Fibroblast of pulmonary artery (primary cell): ENCODE measurements around the gene IPO13.
A peak's percentile ranks its signal among the peaks of the same experiment; 100 is the strongest.

Experiments used
- DNase-seq: peaks from one replicate; pipeline ENCODE4 v3.0.0-alpha.2; 2010; ENCODE audit warnings: low read depth
- H3K4me3 ChIP-seq: replicated peaks from 2 replicates; pipeline ENCODE4 v1.5.1; 2011; ENCODE audit warnings: low read depth, mild to moderate bottlenecking, control low read depth, low read length, moderate library complexity
- TF ChIP-seq, protein P1 (sequence below): IDR thresholded peaks from 2 replicates; pipeline ENCODE4 v1.5.1; 2011; ENCODE audit warnings: mild to moderate bottlenecking, control low read depth, low read length, inconsistent platforms; ENCODE audit errors: missing control alignments

IPO13 gene

DNA sequence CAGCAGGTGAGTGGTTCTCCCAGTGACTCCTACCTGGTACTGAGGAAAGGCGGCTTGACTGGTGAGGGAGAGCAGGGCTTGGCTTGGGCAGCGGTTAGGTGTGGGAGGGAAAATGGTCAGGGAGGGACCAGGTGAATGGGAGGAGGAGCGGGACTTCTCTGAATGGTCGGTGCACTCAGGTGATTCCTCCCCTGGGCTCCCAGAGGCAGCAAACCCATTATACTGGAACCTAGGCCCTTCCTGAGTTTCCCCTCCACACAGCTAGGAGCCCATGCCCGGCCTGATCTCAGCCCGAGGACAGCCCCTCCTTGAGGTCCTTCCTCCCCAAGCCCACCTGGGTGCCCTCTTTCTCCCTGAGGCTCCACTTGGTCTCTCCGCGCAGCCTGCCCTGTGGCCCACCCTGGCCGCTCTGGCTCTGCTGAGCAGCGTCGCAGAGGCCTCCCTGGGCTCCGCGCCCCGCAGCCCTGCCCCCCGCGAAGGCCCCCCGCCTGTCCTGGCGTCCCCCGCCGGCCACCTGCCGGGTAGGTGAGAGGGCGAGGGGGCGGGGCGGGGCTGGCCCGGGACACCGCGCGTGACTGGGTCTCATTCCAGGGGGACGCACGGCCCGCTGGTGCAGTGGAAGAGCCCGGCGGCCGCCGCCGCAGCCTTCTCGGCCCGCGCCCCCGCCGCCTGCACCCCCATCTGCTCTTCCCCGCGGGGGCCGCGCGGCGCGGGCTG, 10.9 kb upstream of the IPO13 start:
- TF ChIP-seq, protein P1, sequence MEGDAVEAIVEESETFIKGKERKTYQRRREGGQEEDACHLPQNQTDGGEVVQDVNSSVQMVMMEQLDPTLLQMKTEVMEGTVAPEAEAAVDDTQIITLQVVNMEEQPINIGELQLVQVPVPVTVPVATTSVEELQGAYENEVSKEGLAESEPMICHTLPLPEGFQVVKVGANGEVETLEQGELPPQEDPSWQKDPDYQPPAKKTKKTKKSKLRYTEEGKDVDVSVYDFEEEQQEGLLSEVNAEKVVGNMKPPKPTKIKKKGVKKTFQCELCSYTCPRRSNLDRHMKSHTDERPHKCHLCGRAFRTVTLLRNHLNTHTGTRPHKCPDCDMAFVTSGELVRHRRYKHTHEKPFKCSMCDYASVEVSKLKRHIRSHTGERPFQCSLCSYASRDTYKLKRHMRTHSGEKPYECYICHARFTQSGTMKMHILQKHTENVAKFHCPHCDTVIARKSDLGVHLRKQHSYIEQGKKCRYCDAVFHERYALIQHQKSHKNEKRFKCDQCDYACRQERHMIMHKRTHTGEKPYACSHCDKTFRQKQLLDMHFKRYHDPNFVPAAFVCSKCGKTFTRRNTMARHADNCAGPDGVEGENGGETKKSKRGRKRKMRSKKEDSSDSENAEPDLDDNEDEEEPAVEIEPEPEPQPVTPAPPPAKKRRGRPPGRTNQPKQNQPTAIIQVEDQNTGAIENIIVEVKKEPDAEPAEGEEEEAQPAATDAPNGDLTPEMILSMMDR, result no peak
- H3K4me3 ChIP-seq, result no peak overlapping the region
- no peak for DNase-seq

DNA sequence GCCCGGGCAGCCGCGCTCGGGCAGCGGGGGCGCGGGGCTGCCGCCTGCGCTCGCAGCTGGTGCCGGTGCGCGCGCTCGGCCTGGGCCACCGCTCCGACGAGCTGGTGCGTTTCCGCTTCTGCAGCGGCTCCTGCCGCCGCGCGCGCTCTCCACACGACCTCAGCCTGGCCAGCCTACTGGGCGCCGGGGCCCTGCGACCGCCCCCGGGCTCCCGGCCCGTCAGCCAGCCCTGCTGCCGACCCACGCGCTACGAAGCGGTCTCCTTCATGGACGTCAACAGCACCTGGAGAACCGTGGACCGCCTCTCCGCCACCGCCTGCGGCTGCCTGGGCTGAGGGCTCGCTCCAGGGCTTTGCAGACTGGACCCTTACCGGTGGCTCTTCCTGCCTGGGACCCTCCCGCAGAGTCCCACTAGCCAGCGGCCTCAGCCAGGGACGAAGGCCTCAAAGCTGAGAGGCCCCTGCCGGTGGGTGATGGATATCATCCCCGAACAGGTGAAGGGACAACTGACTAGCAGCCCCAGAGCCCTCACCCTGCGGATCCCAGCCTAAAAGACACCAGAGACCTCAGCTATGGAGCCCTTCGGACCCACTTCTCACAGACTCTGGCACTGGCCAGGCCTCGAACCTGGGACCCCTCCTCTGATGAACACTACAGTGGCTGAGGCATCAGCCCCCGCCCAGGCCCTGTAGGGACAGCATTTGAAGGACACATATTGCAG, 10.2 kb upstream of the IPO13 start:
- H3K4me3 ChIP-seq, result no peak overlapping the region
- TF ChIP-seq, protein P1, result no peak
- peak; percentile 20 for DNase-seq

DNA sequence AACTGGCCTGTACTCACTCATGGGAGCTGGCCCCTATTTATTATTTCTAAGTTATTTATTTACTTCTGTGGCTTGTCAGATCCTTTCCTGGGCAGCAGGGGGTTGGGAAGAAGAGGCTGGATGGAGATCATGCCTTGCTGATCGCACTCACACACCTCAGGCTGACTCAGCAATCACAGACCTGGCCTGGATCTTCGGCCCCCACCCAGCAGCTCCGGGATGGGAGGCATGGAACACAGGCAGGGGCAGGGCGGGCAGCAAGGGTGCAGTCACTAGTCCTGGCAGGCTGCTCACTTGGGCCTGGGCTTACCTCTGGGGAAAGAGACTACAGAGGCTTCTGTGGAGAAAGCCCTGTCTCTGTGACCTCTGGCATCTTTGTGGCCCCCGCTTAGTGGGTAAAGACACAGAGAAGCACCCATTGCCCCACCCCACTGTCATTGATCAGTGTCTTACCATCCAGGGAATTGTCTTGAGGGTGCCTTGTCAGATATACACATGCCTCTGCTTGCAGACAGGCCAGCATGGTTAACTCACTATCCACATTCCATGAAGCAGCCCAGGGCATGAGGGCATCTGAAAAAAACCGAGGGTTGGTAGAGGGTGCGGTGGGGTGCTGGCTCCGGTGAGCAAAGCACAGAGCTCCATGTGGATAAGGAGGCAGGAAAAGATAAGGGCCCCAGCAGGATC, 9.4 kb upstream of the IPO13 start:
- TF ChIP-seq, protein P1, result no peak
- no peak for DNase-seq
- no peak overlapping the region for H3K4me3 ChIP-seq

DNA sequence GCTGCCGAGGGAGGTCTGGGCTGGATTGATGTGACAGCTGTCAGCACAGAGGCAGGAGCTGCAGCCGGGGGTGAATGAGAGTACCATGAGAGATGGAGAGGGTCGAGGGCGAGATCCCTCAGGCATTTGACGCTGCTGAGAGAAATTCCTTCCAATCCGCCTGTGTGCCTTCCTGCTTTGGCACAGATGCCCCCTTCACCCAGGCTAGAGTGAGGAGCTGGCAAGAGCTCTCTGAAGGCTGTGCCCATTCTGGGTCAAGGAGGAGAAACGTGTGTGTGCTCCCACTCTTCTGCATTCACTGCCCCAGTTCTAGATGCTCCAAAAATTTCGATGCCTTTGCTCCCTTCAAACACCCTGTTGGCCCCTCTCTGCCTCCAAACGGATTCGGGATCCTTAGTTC, 8.4 kb upstream of the IPO13 start:
- TF ChIP-seq, protein P1, result no peak
- no peak for DNase-seq

DNA sequence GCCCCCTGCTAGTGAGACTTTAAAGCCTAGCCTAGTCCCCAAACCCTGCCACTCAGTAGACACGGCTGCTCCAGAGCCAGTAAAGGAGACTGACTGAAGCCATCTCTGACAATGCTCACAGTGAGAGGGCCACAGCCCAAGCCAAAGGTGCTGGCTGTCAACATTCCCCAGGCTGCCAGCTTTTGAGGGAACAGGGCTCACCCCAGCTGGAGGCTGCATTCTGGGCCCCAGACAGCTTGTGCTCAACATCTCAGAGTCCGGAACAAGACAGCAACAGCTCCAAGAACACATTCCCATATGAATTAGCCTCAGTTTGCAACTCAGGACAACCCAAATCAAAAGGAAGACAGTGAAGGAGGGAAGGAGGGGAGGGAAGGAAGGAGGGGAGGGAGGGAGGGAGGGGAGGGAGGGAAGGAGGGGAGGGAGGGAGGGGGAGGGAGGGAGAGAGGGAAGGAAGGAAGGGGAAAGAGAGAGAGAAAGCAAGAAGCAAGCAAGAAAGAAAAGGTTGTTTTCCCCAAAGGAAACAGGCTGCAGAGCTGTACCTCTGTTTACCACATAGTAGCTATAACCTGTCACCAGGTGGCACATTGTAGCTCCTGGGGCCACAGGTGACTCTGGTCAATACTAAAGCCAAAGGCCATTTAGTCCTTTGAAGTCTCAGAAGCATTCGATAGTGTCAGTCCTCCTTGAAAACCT, 7.7 kb upstream of the IPO13 start:
- DNase-seq, result no peak
- TF ChIP-seq, protein P1, result no peak

More for the DNA sequence above, 8.4 kb upstream of the IPO13 start:
- H3K4me3 ChIP-seq, result no peak overlapping the region

DNA sequence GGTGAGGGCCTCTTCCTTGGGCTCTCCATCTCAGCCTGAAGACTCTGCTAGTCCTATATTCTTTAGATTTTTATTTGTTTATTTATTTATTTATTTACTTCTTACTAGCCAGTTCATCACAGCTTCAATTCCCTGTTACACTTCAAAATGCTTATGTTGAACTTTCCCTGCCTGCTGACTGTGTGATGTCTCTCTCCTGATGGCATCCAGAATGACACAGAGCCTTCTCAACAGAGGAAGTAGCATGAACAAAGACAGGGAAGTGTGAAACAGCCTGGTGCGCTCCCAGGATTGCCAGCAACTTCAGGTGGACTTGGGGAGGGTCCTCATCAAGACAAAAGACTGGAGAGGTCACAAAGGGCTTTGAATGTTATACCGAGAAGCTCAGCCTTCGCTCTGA, 4.3 kb upstream of the IPO13 start:
- no peak overlapping the region for H3K4me3 ChIP-seq
- DNase-seq, result no peak
- TF ChIP-seq, protein P1, result no peak

More for the DNA sequence above, 7.7 kb upstream of the IPO13 start:
- H3K4me3 ChIP-seq, result no peak overlapping the region
